Omental fat pad (tissue), 4 donors: ENCODE results near the gene PICALM. TPM values are rescaled to one million over a fixed set of nuclear protein-coding genes. Genes with fewer than 3 reads are reported as not detected.

Source experiments
- ATAC-seq: fragments of 150-250 bp; one replicate; pipeline ENCODE4 v1.9.1; 2016; ENCODE audit warnings: mild to moderate bottlenecking, moderate library complexity; ENCODE audit not compliant: low FRiP score
- DNase-seq: peaks from one replicate; pipeline ENCODE4 v3.0.0-alpha.2; 2019; ENCODE audit warnings: low spot score
- CTCF ChIP-seq, 3 donors: fragments of 450-650 bp; IDR thresholded peaks; one replicate each; pipeline ENCODE4 v1.5.1; 2016 to 2017; ENCODE audit warnings: antibody characterized with exemption in 3 of 3, mild to moderate bottlenecking in 3 of 3, moderate library complexity in 2 of 3
- total RNA-seq, 4 donors: library from RNA; depleted of rRNA; stranded (reverse); fragments of >200 nt; gene quantifications; one replicate each; pipeline ENCODE4 v1.1.0, GENCODE V29; 2016

Gene PICALM
- total RNA-seq, 4 donors from 2014 or later: 302 to 622 (median 395) TPM

- no peak for TF ChIP-seq CTCF (IDR thresholded peaks at IDR 0.05)
- no peak for DNase-seq
- peak; percentile 63 for ATAC-seq
Measured at GRCh38 chr11:86047275-86047991, 21.5 kb downstream of the PICALM start.

GRCh38 chr11:86046116-86046515 is 22.8 kb downstream of the PICALM start:
- ATAC-seq: no peak

GRCh38 chr11:86043765-86044503 is 24.9 kb downstream of the PICALM start:
- ATAC-seq: no peak
- no peak for TF ChIP-seq CTCF (IDR thresholded peaks at IDR 0.05)
- DNase-seq: no peak

More at GRCh38 chr11:86046116-86046515, 22.8 kb downstream of the PICALM start:
- no peak for TF ChIP-seq CTCF (IDR thresholded peaks at IDR 0.05)
- no peak for DNase-seq

GRCh38 chr11:86041975-86042378 is 26.9 kb downstream of the PICALM start:
- TF ChIP-seq CTCF (IDR thresholded peaks at IDR 0.05): peak in 2 of 3 donors; percentile 63 to 95
- no peak for DNase-seq
- peak; percentile 89 for ATAC-seq

GRCh38 chr11:86040919-86041850 is 27.7 kb downstream of the PICALM start:
- DNase-seq (no peak), ATAC-seq (no peak)
- no peak for TF ChIP-seq CTCF (IDR thresholded peaks at IDR 0.05)

GRCh38 chr11:86039094-86039493 is 29.8 kb downstream of the PICALM start:
- DNase-seq: no peak
- TF ChIP-seq CTCF (IDR thresholded peaks at IDR 0.05): no peak
- ATAC-seq: no peak
